SIG-M5 treated with dmso at 0.1 percent for 504 hours (cell line): Measurements from ENCODE around the gene RND3.

Experiments
- DNase-seq: peaks from one replicate; lab custom pipeline; 2025; ENCODE audit not compliant: unreplicated experiment; lab: John Stamatoyannopoulos, UW

The RND3 gene, protein sequence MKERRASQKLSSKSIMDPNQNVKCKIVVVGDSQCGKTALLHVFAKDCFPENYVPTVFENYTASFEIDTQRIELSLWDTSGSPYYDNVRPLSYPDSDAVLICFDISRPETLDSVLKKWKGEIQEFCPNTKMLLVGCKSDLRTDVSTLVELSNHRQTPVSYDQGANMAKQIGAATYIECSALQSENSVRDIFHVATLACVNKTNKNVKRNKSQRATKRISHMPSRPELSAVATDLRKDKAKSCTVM

DNA sequence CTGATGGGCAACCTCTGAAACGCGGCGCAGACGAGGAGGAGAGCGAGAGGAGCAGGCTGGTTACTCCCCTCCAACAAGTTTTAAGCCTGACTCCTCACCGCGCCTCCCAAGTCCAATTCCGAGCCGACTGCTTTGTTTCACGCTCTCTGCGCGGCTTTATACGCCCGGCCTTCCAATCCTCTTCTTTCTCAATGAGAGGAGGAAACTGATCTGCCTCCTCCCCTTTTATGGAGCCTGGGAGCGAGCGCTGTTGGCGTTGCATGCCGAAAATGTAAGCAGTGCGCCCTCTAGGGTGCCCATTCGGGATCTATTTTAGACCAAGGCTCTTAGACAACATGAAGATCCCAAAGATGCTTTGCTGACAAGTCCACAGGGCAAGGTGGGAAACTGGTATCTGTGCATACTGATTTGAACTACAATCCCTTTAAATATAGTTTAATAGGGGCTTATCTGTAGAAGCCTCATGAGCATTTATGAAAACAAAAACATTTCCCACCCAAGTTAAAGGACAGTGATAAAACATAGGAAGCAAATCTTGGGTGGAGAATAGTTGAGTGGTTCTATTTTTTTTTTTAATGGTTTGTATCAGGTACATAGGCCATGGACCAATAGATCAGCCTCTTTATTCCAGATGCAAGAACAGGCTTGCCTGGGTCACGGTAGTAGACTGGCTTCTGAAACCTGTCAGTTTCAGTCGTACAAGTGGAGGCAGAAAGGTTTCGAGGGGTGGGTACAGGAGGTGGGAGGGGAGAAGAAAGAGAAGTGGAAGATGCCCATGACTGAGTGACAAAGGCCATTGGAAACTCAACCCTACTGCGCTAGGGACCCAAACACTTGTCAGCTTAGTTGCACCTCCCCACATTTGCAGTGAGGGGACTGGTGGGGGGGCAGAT, at the start of gene RND3:
TSS of gene RND3 (minus strand) at position 131 of the 893 bp plus-strand sequence. CDS start 250 bp downstream, outside the sequence.
- DNase-seq, result peak; percentile 74

DNA sequence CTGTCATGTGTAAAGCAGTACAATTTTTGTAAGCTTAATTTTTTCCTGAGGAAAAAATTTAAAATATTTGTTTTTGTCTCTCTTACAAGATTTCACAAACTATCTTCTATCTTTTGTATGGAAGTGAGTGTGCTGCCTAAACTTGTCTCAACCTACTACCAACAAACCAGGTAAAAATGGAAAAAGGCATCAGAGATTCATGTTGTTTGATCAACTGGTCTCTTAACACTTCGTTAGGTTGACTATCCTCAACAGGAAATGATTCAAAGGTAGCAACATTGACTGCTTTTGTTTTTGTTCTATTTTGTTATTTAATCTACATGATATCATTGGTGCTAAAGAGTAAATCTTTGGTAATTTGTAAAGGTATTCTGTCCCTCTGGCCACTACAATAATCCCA, 47.7 kb upstream of the RND3 start:
- no peak for DNase-seq

DNA sequence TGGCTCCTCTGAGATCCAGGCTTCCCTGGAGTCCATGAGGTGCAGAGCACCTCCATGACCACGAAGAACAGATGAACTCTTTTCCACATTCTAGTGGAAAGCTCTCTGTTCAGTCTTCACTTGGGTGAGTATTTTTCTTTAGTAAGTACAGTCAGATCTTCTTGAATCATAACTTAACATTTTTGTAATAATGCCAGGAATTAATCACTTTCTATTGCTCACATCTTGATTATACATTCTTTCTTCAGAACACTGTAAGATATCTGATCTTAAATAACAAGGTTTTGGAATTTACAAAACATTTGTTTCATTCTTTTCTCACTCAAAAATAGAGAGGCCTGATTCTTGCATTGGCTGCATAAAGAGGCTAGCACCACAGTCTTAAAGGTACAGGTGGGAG, 45.4 kb upstream of the RND3 start:
- no peak for DNase-seq

DNA sequence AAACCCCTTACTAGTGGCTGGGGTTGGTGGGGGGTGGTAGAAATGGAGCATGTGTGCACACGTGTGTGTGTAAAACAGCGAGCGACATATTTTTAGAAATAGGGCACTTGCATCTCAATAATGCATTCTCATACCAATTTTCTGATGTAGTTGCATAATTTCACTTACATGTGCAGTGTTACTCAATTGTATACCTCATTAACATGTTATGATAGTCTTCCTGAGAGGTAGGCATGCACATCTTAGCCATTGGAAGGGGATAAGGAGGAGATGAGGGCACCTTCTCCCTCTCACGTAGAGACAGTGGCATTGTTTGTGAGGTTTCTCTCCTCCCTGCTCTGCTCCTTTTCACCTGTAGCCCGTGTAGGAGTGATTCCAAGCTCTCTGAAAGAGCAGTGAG, 44.6 kb upstream of the RND3 start:
- no peak for DNase-seq

DNA sequence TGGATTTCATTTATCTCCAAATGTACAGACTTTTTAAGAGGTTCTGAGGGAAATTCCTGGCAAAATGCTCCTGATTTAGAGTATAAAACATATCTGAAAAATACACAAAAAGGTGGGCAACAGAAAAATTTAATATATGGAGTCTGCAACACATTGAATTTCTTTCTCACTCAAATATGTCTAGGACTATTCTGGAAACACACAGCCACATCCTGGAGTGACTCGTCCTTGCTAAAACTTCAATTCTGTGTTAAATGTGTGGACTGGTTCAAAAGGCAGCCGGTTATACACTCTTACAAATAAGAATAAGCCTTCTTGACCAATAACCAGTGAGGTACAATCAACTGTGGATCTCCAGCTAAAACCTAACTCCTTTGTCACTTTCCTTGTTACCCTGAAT, 44.1 kb upstream of the RND3 start:
- no peak for DNase-seq

DNA sequence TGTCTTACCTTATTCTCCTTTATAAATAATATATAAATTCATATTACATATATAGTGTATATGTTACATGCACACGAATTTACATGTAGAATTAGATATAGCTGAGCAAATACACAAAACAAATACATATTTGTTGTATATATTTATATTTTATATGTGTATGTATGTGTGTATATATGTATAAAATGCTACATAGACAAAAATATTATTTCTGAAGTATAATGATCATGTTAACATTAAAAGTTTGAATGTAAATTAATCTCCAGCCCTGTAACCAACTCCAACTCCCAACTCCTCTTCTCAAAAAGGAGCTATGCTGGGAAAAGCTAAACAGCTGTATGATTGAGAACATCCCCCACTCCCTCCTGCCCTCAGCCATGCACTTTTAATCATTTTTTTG, 42.7 kb upstream of the RND3 start:
- DNase-seq, result no peak

DNA sequence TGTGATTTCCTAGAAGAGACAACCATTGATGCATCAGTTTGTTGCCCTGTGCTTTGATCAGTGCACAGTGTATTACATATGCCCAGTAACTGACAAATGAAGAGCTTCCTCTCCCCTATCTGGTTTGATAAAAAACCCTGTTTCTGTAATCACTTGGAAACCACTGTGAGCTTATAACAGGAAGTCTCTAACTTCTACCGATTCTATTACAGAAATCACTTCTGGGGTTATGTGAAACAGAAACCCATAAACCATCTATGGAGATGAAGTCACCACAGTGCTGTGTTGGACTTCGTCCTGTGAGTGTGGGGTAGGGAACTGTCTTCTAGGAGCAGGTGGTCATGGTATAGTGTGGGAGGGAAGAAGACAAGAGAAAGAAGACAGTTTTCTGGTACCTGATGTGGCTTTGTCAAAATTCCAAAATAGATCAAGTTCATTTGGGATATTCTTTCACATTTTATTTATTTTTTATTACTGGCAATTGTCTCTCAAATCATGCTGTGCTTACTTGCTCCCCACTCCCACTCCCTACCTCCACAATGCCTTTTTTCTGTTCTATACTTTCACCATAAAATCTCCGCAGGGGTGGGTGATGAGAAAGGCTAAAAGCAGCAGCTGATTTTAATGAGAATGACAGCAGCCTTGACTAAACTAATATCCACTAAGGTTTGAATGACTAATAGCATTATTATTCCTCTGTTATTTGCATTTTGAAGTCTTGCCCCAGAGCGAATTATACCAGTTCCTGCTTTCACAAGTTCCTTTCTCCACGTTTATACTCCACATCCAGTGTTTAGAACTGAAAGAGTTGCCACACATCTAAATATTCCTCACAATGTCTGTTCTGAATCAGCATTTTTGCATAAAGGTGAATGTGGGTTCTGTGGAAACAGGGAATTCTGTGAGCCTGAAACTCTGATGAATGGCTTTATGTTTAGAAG, 41.7 kb upstream of the RND3 start:
- peak; percentile 2 for DNase-seq

DNA sequence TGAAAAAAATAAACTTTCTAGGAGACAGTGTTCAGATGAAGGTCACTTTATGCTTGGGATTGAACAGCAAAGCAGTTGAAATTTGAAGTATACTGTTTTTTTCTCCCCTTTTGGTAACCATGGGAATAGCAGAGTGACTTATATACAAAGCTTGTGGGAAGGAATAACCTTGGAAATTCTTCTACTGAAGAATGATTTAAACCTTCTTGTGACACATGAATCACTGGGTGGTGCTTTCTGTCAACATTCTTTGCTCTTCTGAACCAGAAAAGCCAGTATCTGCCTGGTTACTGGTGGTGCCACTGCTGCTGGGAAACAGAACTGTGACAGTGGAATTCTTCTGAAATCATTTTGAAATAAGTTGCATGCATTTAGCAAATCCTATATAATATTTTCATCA, 39.4 kb upstream of the RND3 start:
- peak; percentile 56 for DNase-seq

DNA sequence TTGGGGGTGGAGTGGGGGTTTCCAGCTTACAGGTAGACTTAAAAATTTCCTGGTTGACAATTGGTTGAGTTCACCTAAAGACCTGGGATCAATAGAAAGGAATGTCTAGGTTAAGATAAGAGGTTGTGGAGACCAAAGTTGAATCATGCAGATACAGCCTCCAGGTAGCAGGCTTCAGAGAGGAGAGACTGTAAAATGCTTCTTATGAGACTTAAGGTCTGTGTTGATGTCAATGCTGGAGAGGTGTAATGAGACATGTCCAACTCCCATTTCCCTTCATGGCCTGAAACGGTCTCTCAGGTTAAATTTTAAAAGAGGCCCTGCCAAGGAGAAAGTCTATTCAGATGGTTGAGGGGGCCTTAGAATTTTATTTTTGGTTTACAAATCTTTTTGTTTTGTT, 38.5 kb upstream of the RND3 start:
- DNase-seq, result no peak

DNA sequence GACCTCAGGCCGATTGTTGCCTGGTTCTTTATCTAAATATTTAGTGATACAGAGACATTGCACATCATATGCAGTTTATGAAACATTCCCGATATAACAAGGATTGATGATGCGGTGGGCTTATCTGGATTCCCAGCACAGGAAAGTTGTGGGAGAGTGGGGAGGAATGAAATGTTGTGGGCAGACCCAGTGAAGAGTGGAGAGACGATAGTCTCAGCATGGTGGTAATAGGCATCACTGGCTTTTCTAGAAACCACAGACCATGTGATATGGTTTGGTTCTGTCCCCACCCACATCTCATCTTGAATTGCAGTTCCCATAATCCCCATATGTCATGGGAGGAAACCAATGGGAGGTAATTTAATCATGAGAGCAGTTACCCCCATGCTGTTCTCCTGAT, 34.8 kb upstream of the RND3 start:
- no peak for DNase-seq

DNA sequence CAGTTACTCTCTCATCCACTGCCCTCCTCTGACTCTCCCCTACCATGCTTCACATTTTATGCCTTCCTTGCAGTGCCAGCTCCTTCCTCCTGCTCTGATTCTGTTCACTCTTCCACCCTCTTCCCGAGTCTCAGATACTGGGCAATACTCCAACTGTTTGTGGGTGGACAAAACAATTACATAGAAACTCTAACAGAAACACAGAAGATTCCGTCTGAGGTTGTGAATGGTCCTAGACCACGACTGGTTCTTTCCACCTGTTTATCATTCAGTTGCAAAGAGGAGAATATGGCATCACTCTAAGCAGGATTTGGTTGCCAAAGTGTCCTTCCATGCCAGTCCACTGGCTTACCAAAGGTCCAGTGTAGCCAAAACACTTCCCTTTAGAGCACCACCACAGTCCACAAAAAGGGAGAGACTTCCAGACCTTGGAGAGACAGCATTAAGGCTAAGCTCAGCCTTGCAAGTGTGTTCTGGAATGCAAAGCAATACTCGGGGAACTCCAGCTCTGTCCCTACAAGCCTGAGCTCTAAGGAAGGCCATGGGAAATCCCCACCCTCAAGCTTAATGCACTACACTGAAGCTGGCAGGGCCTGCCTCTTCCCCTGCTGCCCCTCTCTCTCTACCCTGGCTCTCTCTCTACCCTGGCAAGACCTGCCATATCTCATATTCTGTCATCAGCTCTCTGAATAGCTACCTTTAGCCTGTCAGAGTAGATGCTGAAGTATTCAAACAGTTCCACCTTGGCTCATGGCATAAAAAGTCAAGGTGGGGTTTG, 33.6 kb upstream of the RND3 start:
- no peak for DNase-seq

DNA sequence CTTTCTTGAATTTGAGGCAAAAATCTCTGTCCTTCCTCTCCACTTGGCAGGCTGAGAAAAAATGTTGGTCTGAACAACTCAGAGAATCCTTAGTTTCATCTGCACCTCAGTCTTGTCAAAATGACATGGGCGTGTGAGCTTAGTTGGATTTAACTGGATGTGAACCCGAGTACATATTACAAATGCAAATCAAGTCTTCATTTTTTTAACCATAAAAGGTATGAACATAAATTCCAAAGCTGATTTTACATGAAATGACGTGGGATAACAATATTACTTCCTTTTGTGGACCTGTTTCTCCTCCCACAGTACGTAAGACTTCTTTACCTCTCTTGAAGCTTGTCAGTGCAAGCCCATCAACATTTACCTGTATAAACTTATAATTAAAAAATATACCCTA, 32.6 kb upstream of the RND3 start:
- DNase-seq, result no peak

DNA sequence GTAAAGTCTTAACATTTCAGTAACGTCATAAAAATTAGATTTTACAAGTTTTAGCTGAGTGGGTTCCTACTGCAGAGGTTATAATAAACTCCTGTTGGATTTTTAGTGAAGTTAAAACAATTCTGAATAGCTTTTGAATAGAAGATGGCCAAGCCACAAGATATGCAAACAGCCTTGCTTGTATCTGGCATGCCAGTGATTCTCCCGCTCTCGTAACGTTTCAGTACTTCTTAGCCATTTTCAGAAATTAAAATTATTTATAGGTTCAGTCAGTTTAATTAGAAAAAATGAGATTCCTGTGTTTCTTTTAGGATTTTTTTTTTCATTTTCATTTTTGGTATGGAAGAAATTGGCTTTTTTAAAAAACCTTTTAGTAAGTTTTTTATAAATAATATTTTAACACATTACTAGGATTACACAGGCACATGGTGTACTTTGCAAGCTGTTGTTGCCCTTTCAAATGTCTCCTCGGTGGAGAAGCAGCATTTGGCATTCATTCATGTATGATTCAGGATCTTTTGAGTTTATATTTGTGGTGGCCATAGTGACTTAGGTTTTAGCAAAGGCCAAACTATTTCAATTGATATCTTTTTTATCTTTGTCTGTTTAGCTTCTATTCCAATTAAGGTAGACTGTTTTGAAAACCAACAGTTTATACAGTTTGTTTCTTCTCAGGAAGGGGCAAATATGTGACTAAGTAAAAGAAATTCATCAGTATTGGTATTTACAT, 30.6 kb upstream of the RND3 start:
- no peak for DNase-seq

DNA sequence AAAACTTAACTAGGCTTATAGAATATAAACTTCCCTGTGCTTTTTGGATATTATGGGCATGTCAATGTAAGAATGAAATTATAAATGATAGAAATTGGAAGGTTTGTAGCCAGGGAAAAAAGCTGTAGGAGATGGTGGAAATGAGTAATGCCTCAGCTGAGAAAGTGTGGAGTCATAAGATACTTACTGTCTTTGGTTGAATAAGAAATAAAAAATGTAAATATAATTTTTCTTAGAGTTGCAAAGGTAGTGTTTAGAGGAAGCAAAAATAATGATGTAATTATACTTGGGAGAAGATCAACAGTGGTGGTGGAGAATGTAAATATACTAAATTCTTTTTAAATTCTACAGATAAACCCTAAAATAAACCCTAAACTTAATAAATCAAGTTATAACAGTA, 26.2 kb upstream of the RND3 start:
- no peak for DNase-seq

DNA sequence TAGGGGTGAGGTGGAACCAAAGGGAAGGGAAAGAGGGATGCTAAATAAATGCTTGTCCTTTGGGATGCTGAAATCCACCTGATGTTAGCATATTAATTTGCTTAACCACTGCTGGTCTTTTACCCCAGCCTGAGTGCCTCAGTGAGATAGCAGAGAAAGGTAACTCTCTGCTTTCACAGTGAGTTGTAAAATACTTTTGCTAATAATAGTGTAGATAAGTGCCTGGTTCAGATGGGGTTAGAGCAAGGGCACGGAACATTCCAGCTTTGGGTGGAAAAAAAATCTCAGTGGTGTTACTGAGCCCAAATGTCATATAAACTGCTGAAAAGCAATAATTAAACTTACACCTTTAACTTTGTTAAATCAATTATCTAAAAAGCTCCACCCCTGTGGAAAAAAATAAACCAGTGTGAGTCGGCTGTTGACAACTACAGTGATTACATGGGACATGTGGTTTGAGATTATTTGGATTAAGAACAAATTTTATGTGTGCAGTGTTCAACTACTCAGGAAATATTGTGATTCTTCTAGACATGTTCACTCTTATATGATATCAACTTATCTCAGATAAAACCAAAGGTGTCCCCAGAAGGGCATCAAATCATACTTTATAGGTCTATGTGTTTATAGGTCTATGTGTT, 21.1 kb upstream of the RND3 start:
- no peak for DNase-seq

DNA sequence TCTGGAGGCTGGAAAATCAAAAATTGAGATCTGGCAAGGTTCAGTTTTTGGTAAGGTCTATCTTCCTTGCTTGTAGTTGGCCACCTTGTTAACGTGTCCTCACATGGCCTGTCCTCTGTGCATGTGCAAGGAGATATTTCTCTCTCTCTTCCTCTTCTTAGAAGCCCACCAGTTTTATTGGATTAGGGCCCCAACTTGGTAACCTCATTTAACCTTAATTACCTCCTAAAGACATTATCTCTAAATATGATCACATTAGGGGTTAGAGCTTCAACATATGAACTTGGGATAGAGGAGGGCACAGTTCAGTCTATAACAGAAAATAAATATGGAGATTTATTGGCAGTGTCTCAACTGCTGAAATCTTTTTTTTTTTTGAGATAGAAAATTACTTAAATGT, 19.6 kb upstream of the RND3 start:
- DNase-seq, result no peak

DNA sequence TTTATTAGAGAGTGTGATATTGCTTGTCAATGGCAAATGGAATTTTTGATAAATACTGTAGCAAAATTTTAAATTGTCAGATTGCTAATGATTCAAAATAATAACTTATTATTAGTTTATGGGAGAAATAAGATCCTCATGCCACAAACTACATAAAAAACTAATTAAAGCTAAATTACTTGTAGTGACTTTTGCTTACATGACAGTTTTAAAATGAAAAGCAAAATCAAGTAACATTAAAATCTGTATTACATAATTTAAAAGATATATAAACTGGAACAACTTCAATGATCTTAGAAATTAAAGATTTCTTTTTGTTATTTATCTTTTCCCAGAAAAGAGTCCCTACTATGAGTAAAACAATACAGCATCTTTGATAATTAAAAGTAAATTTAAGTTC, 17.7 kb upstream of the RND3 start:
- DNase-seq, result no peak

DNA sequence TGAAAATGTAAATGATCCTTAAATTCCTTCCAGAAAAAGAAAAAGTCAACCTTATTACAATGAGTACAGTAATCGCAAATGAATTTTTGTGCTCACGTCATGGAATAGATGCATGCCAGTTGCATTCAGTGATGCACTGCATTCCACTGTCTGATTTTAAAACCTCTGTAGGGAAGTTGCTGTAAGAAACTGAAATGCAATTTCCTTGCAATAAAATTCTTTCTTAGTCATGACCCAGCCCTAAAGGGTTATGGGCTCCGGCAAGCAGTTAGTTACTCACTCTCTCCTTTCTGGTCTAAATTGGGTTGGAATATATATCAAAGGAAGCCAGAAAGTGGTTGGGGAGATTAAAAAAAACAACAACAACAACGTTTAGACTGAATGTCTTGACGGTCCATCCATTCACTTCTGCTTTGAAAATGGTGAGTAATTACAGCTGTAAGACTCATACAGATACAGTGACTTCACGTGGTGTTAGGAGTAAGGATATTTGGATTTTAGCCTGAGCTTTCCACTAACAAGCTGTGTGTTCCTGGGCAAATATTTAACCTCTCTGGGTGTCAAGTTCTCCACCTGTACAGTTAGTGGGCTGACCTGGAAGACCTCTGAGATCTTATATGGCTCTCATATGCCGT, 8.6 kb upstream of the RND3 start:
- no peak for DNase-seq

DNA sequence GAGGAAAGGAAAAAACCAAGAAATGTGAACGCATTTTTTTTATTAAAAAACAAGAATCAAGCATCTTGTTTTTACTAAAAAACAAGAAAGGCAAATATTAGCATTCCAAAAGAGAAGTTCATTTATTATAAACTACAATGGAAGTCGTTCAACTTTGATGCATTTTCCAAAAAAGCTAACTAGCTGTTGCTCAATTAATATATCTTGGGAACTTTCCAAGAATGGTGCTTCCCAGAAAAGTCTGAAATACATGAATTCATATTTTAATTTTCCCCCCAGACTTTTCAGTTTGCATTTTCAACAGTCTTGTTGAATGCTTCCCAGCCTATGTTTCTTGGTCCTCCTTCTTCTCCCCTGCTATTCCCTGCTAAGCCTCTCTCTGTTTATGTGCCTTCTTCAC, 7.5 kb upstream of the RND3 start:
- no peak for DNase-seq
